HepG2 (cell line): ENCODE data around the gene C1QC. TPM values are rescaled to one million over a fixed set of nuclear protein-coding genes. Genes with fewer than 3 reads are reported as not detected.

Source experiments
- BORCS8-MEF2B ChIP-seq: sonication (generic); formaldehyde crosslinking; IDR thresholded peaks from 2 replicates; pipeline ENCODE4 v1.8.0; 2022; ENCODE audit warnings: mild to moderate bottlenecking, missing genetic modification reagents
- CERS6 ChIP-seq: sonication (generic); formaldehyde crosslinking; IDR thresholded peaks from 2 replicates; pipeline ENCODE4 v1.5.0; 2020; ENCODE audit warnings: missing genetic modification reagents
- GATAD1 ChIP-seq: IDR thresholded peaks from 2 replicates; pipeline ENCODE4 v1.6.1; 2016; ENCODE audit warnings: missing genetic modification reagents, missing compliant biosample characterization
- HDAC1 ChIP-seq: sonication (generic); formaldehyde crosslinking; IDR thresholded peaks from 2 replicates; pipeline ENCODE4 v1.5.1; 2020; ENCODE audit warnings: mild to moderate bottlenecking, missing genetic modification reagents
- HES4 ChIP-seq: sonication (generic); formaldehyde crosslinking; IDR thresholded peaks from 2 replicates; pipeline ENCODE4 v1.9.0; 2021; ENCODE audit warnings: mild to moderate bottlenecking, missing genetic modification reagents, borderline replicate concordance
- HNF1B ChIP-seq: sonication (generic); formaldehyde crosslinking; IDR thresholded peaks from 2 replicates; pipeline ENCODE4 v1.5.1; 2020; ENCODE audit warnings: mild to moderate bottlenecking, moderate library complexity, missing genetic modification reagents
- HNRNPLL ChIP-seq: fragments of 200-400 bp; formaldehyde crosslinking; IDR thresholded peaks from 2 replicates; pipeline ENCODE4 v1.6.1; 2017; ENCODE audit warnings: mild to moderate bottlenecking, low read depth, low read length; ENCODE audit not compliant: poor library complexity, severe bottlenecking
- KAT7 ChIP-seq: IDR thresholded peaks from 2 replicates; pipeline ENCODE4 v1.6.1; 2018; ENCODE audit warnings: borderline replicate concordance, missing compliant biosample characterization
- RARA ChIP-seq: IDR thresholded peaks from 2 replicates; pipeline ENCODE4 v1.6.1; 2016; ENCODE audit warnings: missing genetic modification reagents, missing compliant biosample characterization
- SIN3A ChIP-seq: IDR thresholded peaks from 2 replicates; pipeline ENCODE4 v1.6.1; 2011; ENCODE audit warnings: low read depth, mild to moderate bottlenecking, control low read depth, low read length, borderline replicate concordance
- UBTF ChIP-seq: sonication (generic); formaldehyde crosslinking; IDR thresholded peaks from 2 replicates; pipeline ENCODE4 v1.4.0; 2020; ENCODE audit warnings: mild to moderate bottlenecking, missing genetic modification reagents
- ZBTB26 ChIP-seq: IDR thresholded peaks from 2 replicates; pipeline ENCODE4 v1.6.1; 2016; ENCODE audit warnings: missing compliant biosample characterization, missing genetic modification reagents, borderline replicate concordance
- ZBTB44 ChIP-seq: sonication (generic); formaldehyde crosslinking; IDR thresholded peaks from 2 replicates; pipeline ENCODE4 v1.4.0; 2020; ENCODE audit warnings: missing genetic modification reagents
- ZFP41 ChIP-seq: sonication (generic); formaldehyde crosslinking; IDR thresholded peaks from 2 replicates; pipeline ENCODE4 v1.4.0; 2020; ENCODE audit warnings: mild to moderate bottlenecking, missing genetic modification reagents, borderline replicate concordance
- ZNF274 ChIP-seq: sonication (generic); formaldehyde crosslinking; IDR thresholded peaks from 2 replicates; pipeline ENCODE4 v1.5.1; 2020; ENCODE audit warnings: mild to moderate bottlenecking, missing genetic modification reagents
- ZNF446 ChIP-seq: sonication (generic); formaldehyde crosslinking; IDR thresholded peaks from 2 replicates; pipeline ENCODE4 v1.5.0; 2020; ENCODE audit warnings: mild to moderate bottlenecking, missing genetic modification reagents
- ZNF501 ChIP-seq: sonication (generic); formaldehyde crosslinking; IDR thresholded peaks from 2 replicates; pipeline ENCODE4 v1.5.1; 2020; ENCODE audit warnings: mild to moderate bottlenecking, moderate library complexity, missing genetic modification reagents
- ZXDC ChIP-seq: sonication (generic); formaldehyde crosslinking; IDR thresholded peaks from 2 replicates; pipeline ENCODE4 v1.5.0; 2020; ENCODE audit warnings: mild to moderate bottlenecking, missing genetic modification reagents
- polyA plus RNA-seq, 8 experiments: library from polyadenylated mRNA; depleted of rRNA in 3 of 8; stranded (reverse) in 7 of 8; unstranded in 1 of 8; fragments of >200 nt; fragmentation: Illumina TruSeq in 4 of 8; extraction: Trizol in 4 of 8; gene quantifications; 2 replicates each; pipeline versions ENCODE4 v1.2.1 to v1.2.3, GENCODE V29; 2011 to 2016; ENCODE audit warnings: low read depth in 4 of 8, missing spikeins in 1 of 8, mixed read lengths in 1 of 8; ENCODE audit not compliant: insufficient read depth in 1 of 8
- total RNA-seq, 5 experiments: library from RNA; depleted of rRNA; stranded (reverse); fragments of >200 nt; fragmentation: Illumina TruSeq; extraction: Trizol; gene quantifications; 2 replicates each; pipeline ENCODE4 v1.2.3, GENCODE V29; 2016; ENCODE audit warnings: low read depth in 1 of 5

C1QC gene
- total and polyA plus RNA-seq, 2 of the 13 experiments (the other 11 are each of a cell fraction or from before 2014, with no cell fraction given), result not detected

GRCh38 chr1:22611530-22611947 is 31.9 kb upstream of the C1QC start (continued):
- TF ChIP-seq ZBTB26 (CRISPR knock-in tag) (peak; percentile 70; the same call in 1 of the 2 replicates), CERS6 (CRISPR knock-in tag) (no peak), GATAD1 (no peak), BORCS8-MEF2B (CRISPR knock-in tag) (peak; percentile 70; the same call in 1 of the 2 replicates), ZNF446 (CRISPR knock-in tag) (no peak), ZBTB44 (CRISPR knock-in tag) (peak; percentile 97), HNF1B (CRISPR knock-in tag) (no peak), KAT7 (CRISPR knock-in tag) (no peak), HNRNPLL (no peak), SIN3A (no peak), UBTF (CRISPR knock-in tag) (no peak), ZNF501 (CRISPR knock-in tag) (0 out of 2 replicates have a peak, but pooled peaks have one; percentile 41), RARA (CRISPR knock-in tag) (peak; percentile 51), ZFP41 (CRISPR knock-in tag) (no peak), HDAC1 (CRISPR knock-in tag) (no peak), HES4 (CRISPR knock-in tag) (peak; percentile 48; the same call in 1 of the 2 replicates), ZXDC (CRISPR knock-in tag) (no peak), ZNF274 (CRISPR knock-in tag) (no peak)
